HEK293 (cell line): ENCODE results near the gene CYBA.

Experiments used
- CTCF ChIA-PET: fragments of 350-600 bp; formaldehyde crosslinking; extraction: SDS; loops from one replicate; lab custom pipeline; 2021; ENCODE audit warnings: antibody characterized with exemption; lab: Yijun Ruan, JAX
- POLR2A ChIA-PET: fragments of 300-600 bp; formaldehyde crosslinking; extraction: SDS; loops from one replicate; lab custom pipeline; 2020; ENCODE audit warnings: antibody characterized with exemption, inconsistent platforms; lab: Yijun Ruan, JAX
- H3K27ac ChIP-seq: fragments of 200-500 bp; sonication (Bioruptor generic); 2 replicates; pipeline ENCODE4 v1.5.1; 2014; ENCODE audit warnings: low read depth, low read length, control low read depth, inconsistent platforms; ENCODE audit errors: extremely low read depth
- H3K36me3 ChIP-seq, 2 experiments: fragments of 200-500 bp in 1 of 2; sonication (Bioruptor generic) in 1 of 2; 1 replicate in 1 of 2; 2 replicates in 1 of 2; pipeline ENCODE4 v1.5.1; 2014 to 2017; ENCODE audit warnings: inconsistent platforms in 2 of 2, low read length in 2 of 2; ENCODE audit not compliant: control insufficient read depth in 2 of 2, insufficient read depth in 1 of 2
- H3K4me1 ChIP-seq: fragments of 200-500 bp; sonication (Bioruptor generic); 2 replicates; pipeline ENCODE4 v1.5.1; 2014; ENCODE audit warnings: mild to moderate bottlenecking, low read length, inconsistent platforms; ENCODE audit not compliant: control insufficient read depth, insufficient read depth
- H3K4me3 ChIP-seq: 2 replicates; pipeline ENCODE4 v1.5.1; 2011; ENCODE audit warnings: low read depth, mild to moderate bottlenecking, control low read depth, low read length, moderate library complexity
- H3K9me3 ChIP-seq: fragments of 200-500 bp; sonication (Bioruptor generic); 2 replicates; pipeline ENCODE4 v1.5.1; 2014; ENCODE audit warnings: low read depth, low read length, inconsistent platforms; ENCODE audit not compliant: control insufficient read depth, insufficient read depth
- EGR2 ChIP-seq: fragments of 450-650 bp; formaldehyde crosslinking; IDR thresholded peaks from 2 replicates; pipeline ENCODE4 v1.5.1; 2016; ENCODE audit warnings: low read depth, missing biosample characterization, missing genetic modification characterization
- KLF7 ChIP-seq: fragments of 450-650 bp; formaldehyde crosslinking; IDR thresholded peaks from 2 replicates; pipeline ENCODE4 v1.5.1; 2016; ENCODE audit warnings: missing biosample characterization, missing genetic modification characterization, borderline replicate concordance
- MZF1 ChIP-seq: fragments of 450-650 bp; formaldehyde crosslinking; IDR thresholded peaks from 2 replicates; pipeline ENCODE4 v1.5.1; 2017; ENCODE audit warnings: missing biosample characterization, missing genetic modification characterization, borderline replicate concordance
- OVOL3 ChIP-seq: fragments of 450-650 bp; formaldehyde crosslinking; IDR thresholded peaks from 2 replicates; pipeline ENCODE4 v1.5.1; 2016; ENCODE audit warnings: missing biosample characterization, missing genetic modification characterization
- SETDB1 ChIP-seq: IDR thresholded peaks from one replicate; pipeline ENCODE4 v1.6.1; 2017; ENCODE audit warnings: mild to moderate bottlenecking, low read length, moderate library complexity, mixed read lengths; ENCODE audit not compliant: insufficient read length
- TRIM28 ChIP-seq: IDR thresholded peaks from 2 replicates; pipeline ENCODE4 v1.6.1; 2011; ENCODE audit warnings: low read length, control low read depth, borderline replicate concordance
- ZBTB20 ChIP-seq: fragments of 450-650 bp; formaldehyde crosslinking; IDR thresholded peaks from 2 replicates; pipeline ENCODE4 v1.5.1; 2016; ENCODE audit warnings: missing biosample characterization, missing genetic modification characterization
- ZBTB8A ChIP-seq: fragments of 450-650 bp; formaldehyde crosslinking; IDR thresholded peaks from 2 replicates; pipeline ENCODE4 v1.5.1; 2016; ENCODE audit warnings: missing biosample characterization, missing genetic modification characterization
- ZNF112 ChIP-seq: fragments of 450-650 bp; formaldehyde crosslinking; IDR thresholded peaks from 2 replicates; pipeline ENCODE4 v1.5.0; 2017; ENCODE audit warnings: missing biosample characterization, missing genetic modification characterization
- ZNF18 ChIP-seq: fragments of 450-650 bp; formaldehyde crosslinking; IDR thresholded peaks from 2 replicates; pipeline ENCODE4 v1.5.1; 2016; ENCODE audit warnings: missing biosample characterization, missing genetic modification characterization
- ZNF302 ChIP-seq: fragments of 450-650 bp; formaldehyde crosslinking; IDR thresholded peaks from 2 replicates; pipeline ENCODE4 v1.5.1; 2016; ENCODE audit warnings: missing biosample characterization, missing genetic modification characterization, low read depth
- ZNF335 ChIP-seq: fragments of 450-650 bp; formaldehyde crosslinking; conservative IDR thresholded peaks from 2 replicates; pipeline ENCODE4 v1.5.1; 2016; ENCODE audit warnings: missing biosample characterization, missing genetic modification characterization
- ZNF398 ChIP-seq: fragments of 450-650 bp; formaldehyde crosslinking; IDR thresholded peaks from 2 replicates; pipeline ENCODE4 v1.5.1; 2017; ENCODE audit warnings: missing biosample characterization, missing genetic modification characterization
- ZNF510 ChIP-seq: fragments of 450-650 bp; formaldehyde crosslinking; IDR thresholded peaks from 2 replicates; pipeline ENCODE4 v1.5.1; 2018; ENCODE audit warnings: mild to moderate bottlenecking, missing genetic modification characterization, missing biosample characterization; ENCODE audit not compliant: insufficient replicate concordance
- ZNF629 ChIP-seq: fragments of 450-650 bp; formaldehyde crosslinking; IDR thresholded peaks from 2 replicates; pipeline ENCODE4 v1.5.1; 2017; ENCODE audit warnings: missing biosample characterization, missing genetic modification characterization
- ZNF660 ChIP-seq: fragments of 450-650 bp; IDR thresholded peaks from 2 replicates; pipeline ENCODE4 v1.5.1; 2018; ENCODE audit warnings: missing biosample characterization, mild to moderate bottlenecking, missing genetic modification characterization
- ZNF768 ChIP-seq: fragments of 450-650 bp; formaldehyde crosslinking; IDR thresholded peaks from 2 replicates; pipeline ENCODE4 v1.5.1; 2018; ENCODE audit warnings: missing biosample characterization, mild to moderate bottlenecking, missing genetic modification characterization
- ZNF785 ChIP-seq: fragments of 450-650 bp; formaldehyde crosslinking; IDR thresholded peaks from 2 replicates; pipeline ENCODE4 v1.5.1; 2016; ENCODE audit warnings: missing biosample characterization, missing genetic modification characterization
- ZNF837 ChIP-seq: fragments of 450-650 bp; formaldehyde crosslinking; IDR thresholded peaks from 2 replicates; pipeline ENCODE4 v1.5.1; 2016; ENCODE audit warnings: missing biosample characterization, missing genetic modification characterization
- TF ChIP-seq, protein P1 (sequence below): fragments of 450-650 bp; formaldehyde crosslinking; IDR thresholded peaks from 2 replicates; pipeline ENCODE4 v1.5.1; 2016; ENCODE audit warnings: missing biosample characterization, missing genetic modification characterization

Gene CYBA

GRCh38 chr16:88645941-88646340, 4.9 kb downstream of the CYBA start:
- Histone ChIP-seq H3K27ac (no peak overlapping the region), H3K4me1 (0 out of 2 replicates have a peak, but pooled peaks cover 3% of the 10 kb centered on the region), H3K4me3 (no peak overlapping the region), H3K9me3 (no peaks in the 10 kb centered on the region), H3K36me3 (peaks cover 0 to 27% of the 10 kb centered on the region in 2 experiments; a peak in 2 of 3 replicates)
- ChIA-PET CTCF (no interaction called here), POLR2A (no interaction called here)
- no peak for TF ChIP-seq ZNF785
- no peak for TF ChIP-seq KLF7
- TF ChIP-seq ZNF837 (tag by site-specific recombination): no peak
- TF ChIP-seq TRIM28: no peak
- TF ChIP-seq, protein P1, sequence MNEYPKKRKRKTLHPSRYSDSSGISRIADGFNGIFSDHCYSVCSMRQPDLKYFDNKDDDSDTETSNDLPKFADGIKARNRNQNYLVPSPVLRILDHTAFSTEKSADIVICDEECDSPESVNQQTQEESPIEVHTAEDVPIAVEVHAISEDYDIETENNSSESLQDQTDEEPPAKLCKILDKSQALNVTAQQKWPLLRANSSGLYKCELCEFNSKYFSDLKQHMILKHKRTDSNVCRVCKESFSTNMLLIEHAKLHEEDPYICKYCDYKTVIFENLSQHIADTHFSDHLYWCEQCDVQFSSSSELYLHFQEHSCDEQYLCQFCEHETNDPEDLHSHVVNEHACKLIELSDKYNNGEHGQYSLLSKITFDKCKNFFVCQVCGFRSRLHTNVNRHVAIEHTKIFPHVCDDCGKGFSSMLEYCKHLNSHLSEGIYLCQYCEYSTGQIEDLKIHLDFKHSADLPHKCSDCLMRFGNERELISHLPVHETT (tag by site-specific recombination): no peak
- TF ChIP-seq ZNF768 (tag by site-specific recombination): no peak
- no peak for TF ChIP-seq ZBTB8A (tag by site-specific recombination)
- TF ChIP-seq OVOL3 (tag by site-specific recombination): no peak
- no peak for TF ChIP-seq ZNF302 (tag by site-specific recombination)
- TF ChIP-seq ZNF398 (tag by site-specific recombination): no peak
- no peak for TF ChIP-seq ZNF335
- no peak for TF ChIP-seq ZNF18 (tag by site-specific recombination)
- no peak for TF ChIP-seq SETDB1

- POLR2A ChIA-PET: no interaction called here
- CTCF ChIA-PET: no interaction called here
Observed at GRCh38 chr16:88645455-88645854, 5.4 kb downstream of the CYBA start.

More at GRCh38 chr16:88645455-88645854, 5.4 kb downstream of the CYBA start:
- no peak for TF ChIP-seq ZNF629 (tag by site-specific recombination)
- no peak for TF ChIP-seq ZNF660
- no peak for TF ChIP-seq ZBTB20 (tag by site-specific recombination)
- no peak for TF ChIP-seq ZNF398 (tag by site-specific recombination)
- TF ChIP-seq MZF1: no peak
- TF ChIP-seq ZNF510 (tag by site-specific recombination): no peak
- no peak for TF ChIP-seq ZNF112 (tag by site-specific recombination)
- no peak for TF ChIP-seq EGR2 (tag by site-specific recombination)
- H3K4me1 ChIP-seq: 0 out of 2 replicates have a peak, but pooled peaks cover 3% of the 10 kb centered on the region
- peaks cover 0 to 27% of the 10 kb centered on the region in 2 experiments; a peak in 2 of 3 replicates for H3K36me3 ChIP-seq
- H3K27ac ChIP-seq: no peak overlapping the region
- H3K9me3 ChIP-seq: no peaks in the 10 kb centered on the region
- no peak overlapping the region for H3K4me3 ChIP-seq
